ENCODE measurements around the gene KLHL2.
"Not testable (repeated sequence)": the region's sequence is repeated elsewhere in the genome, so short reads cannot be mapped to it uniquely, and the experiment has no call there.

The KLHL2 gene

DNA sequence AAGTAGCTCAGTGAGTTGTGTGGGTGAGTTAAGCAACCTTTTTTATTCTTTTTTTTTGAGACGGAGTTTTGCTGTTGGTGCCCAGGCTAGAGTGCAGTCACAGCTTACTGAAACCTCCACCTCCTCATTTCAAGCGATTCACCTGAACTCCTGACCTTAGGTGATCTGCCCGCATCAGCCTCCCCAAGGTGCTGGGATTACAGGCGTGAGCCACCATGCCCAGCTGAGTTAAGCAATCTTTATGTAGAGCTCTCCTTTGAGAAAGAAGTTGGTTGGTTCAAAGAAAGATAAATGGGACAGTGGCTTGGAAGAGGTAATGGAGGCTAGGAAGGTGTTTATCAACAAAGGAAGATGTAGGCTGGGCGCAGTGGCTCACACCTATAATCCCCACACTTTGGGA lies 123.3 kb downstream of the KLHL2 start:
- no peak for DNase-seq (ENCODE audit: low spot score)

DNA sequence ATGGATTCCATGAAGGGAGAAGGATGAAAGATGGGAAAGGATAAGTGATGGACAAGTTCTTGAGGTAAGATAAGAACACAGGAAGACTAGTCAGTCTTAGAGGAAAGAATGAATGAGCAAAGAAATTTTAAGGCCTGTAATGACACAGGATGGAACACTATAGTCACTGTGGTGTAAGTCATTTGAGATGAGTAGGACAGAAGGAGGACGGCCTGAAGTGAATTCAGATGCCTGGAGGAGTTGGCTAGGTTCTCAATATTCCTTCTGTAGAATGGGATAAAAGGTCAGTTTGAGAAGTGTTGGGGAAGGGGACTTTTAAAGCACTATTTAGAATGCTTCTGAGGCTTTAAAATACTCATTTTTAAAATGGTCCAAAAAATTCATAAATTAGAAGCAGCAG lies 124.0 kb downstream of the KLHL2 start:
- no peak for DNase-seq (ENCODE audit: low spot score)

DNA sequence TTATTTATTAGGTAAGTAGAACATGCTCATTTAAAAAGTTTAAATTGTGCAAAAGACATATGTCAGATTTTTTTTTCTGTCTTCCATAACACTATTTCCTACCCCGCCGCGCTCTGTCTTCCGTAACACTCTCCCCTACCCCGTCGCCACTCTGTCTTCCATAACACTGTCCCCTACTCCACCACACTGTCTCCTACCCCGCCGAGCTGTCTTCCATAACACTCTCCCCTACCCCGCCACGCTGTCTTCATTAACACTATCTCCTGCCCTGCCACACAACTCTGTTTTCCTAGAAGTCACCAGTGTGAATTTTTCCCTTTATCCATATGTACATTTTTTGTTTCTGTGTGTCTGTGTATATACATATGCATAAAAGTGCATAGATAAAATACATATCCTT lies 124.5 kb downstream of the KLHL2 start:
- DNase-seq (ENCODE audit: low spot score), result no peak

DNA sequence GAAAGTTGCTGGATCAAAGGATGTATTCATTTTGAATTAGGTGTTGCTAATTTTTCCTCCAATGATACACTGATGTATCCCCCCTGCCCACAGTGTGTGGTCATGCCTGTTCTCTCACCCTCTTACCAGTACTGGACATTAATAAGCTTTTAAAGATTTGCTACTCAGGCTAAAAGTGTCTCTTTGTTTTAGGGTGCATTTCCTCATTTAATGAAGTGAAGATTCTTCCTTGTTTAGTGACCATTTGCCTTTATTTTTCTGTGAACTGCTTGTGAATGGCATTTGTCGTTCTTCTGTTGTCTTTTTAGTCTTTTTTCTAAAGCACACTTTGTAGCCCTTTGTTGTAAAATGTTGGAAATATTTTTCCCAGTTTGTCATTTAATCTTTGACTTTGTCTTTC lies 125.1 kb downstream of the KLHL2 start:
- DNase-seq (ENCODE audit: low spot score), result no peak

DNA sequence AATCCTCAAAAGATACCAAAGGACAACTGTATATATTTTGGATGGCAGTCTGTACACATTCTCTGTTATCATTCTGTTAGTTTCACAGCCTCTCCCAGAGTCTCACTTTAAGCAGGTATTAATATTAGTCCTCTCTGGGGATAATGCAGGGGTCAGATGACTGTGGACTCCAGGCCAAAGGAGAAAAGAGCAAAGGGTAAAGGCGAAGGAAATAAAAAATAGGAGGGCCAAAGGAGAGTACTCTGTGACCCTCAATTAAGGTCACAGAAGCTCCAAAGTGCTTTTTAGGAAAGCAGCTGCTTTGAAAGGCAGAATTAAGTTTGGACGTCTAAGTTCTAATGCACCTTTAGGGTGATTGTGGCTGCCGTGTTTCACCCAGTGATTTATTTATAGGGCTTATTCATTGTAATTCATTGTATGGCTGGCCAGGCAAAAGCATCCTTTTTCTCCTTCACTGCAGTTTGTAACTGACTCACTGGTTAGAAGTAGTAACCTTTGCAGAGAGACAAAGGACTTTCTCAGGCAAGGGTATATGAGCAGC lies 127.9 kb downstream of the KLHL2 start:
- no peak for DNase-seq (ENCODE audit: low spot score)

DNA sequence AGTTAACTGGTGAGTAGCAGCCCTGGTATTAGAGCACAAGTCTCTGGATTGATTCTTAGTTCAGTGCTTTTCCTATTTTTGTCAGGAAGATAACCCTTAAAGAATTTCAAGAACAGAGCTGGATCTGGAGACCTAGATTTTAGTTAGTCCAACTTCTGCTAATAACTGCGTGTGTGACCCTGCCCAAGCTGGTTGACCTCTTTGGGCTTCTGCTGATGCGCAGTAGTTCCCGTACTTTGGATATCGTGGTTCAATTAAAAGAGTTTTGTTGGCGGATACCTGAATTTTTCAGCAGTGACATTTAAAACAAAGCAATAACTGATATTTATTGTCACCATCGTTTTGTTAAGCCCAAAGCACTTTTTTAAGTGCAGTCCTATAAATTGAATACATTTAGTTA lies 129.4 kb downstream of the KLHL2 start:
- no peak for DNase-seq (ENCODE audit: low spot score)

DNA sequence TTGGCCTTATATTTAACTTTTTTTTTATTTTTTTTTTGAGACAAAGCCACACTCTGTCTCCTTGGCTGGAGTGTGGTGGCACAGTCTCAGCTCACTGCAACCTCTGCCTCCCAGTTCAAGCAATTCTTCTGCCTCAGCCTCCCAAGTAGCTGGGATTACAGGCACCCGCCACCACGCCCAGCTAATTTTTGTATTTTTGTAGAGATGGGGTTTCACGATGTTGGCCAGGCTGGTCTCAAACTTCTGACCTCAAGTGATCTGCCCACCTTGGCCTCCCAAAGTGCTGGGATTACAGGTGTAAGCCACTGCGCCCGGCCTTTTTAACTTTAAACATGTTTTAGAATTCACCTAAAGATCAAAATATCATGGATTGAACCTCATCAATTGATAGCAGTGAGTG lies 135.0 kb downstream of the KLHL2 start:
- DNase-seq (ENCODE audit: low spot score), result not testable (repeated sequence)

DNA sequence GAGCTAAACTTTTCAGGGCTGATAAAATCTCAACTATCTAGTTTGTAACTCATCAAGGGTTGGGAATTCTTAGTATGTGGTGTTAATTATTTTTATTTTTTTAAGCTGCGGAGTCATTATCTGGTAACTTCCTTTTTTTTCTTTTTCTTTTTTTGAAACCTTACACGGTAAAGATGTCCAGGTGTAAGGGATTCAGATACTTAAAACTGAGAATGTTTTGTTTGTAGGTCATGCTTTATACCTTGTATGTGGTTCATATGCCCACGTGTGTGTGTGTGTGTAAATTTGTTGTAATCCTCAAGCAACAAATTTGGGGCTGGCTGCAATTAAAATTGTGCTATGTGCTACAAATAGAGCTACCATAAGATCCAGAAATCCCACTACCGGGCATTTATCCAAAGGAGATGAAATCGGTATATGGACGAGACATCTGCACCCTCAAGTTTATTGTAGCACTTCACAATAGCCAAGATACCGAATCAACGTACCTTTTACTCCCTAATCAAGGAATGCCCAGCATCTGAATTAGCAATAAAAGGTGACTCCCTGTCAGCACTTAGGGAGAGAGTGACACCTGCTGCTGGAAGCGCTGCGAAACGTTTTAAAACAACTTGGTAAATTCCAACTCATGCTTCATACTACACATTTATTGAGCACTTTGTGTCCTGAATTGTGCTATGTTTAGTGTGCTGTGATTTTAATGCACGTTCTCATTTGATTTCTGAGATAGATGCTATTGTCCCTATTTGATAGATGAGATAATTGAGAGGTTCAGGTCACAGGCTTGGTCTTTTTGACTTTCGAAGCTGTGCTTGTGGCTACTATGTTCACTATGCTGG lies 136.2 kb downstream of the KLHL2 start:
- peak; percentile 72 for DNase-seq (ENCODE audit: low spot score)

DNA sequence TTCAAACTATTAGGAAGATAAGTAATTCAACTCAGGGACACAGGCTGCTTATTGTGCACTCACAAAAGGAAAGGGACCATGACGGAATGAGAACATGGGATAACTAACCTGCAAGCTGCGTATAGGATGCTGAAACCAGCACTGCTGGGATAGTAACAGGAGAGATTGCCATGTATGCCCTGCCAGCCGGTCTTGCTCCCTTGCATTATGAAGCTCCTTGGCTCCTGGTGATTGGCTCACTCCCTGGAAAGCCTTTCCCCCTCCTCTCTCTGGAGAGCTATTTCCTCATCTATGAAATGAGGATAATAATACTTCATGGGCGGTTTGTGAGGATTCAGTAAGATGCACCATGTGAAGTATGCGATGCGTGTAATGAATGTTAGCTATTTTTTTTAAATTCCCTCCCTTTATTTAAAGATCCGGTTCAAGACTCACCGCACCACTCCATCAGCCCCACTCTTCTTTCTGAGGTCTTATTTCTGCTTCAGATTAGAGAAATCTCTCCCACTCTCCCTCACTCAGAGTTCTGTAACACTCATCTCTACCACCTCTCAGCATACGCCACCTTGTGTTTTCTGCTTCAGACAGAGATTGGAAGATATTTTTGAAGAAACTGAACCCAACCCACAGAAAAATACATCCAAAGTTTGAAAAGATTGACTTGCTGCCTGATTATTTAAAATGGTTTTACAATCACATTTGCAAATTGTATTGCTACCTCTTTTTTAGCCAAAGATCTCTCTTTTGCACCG lies 138.5 kb downstream of the KLHL2 start:
- DNase-seq (ENCODE audit: low spot score), result no peak

DNA sequence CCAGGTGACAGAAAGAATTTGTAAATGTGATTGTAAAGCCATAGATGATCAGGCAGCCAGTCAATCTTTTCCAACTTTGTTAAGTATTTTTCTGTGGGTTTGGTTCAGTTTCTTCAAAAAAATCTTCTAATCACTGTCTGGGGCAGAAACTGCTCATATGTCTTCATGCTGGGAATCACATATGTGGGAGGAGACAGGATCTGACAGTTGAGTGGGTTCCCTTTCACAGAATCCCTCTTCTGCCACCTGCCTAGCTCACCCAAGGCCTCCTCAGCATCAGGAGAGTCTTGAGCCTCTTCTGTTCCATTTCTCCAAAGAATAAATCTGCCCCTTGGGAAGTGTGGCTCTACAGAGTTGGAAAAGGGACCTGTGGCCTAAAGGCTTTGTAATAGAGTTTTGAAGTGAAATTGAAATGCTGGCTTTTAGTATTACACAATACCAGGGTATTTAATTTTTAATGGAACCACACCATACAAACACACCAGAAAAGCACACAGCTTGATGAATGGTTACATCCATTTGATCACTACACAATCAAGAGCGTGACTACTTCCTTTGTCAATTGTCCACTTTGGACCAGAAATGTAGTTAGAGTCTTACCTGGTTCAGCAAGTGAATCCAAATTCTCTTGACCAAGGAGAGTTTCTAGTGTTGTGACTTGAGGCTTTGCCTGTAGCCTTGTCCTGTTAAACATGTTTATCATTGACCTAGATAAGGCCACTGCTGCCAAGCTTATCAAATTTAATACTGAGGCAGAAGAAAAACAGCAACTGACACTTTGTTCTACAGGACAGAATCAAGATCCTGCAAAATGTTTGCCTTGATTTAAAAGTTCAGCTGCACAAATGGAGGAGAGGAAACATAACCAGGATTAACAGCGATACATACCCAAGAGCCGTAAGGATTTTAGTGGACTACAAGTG lies 140.5 kb downstream of the KLHL2 start:
- DNase-seq (ENCODE audit: low spot score), result peak; percentile 29

DNA sequence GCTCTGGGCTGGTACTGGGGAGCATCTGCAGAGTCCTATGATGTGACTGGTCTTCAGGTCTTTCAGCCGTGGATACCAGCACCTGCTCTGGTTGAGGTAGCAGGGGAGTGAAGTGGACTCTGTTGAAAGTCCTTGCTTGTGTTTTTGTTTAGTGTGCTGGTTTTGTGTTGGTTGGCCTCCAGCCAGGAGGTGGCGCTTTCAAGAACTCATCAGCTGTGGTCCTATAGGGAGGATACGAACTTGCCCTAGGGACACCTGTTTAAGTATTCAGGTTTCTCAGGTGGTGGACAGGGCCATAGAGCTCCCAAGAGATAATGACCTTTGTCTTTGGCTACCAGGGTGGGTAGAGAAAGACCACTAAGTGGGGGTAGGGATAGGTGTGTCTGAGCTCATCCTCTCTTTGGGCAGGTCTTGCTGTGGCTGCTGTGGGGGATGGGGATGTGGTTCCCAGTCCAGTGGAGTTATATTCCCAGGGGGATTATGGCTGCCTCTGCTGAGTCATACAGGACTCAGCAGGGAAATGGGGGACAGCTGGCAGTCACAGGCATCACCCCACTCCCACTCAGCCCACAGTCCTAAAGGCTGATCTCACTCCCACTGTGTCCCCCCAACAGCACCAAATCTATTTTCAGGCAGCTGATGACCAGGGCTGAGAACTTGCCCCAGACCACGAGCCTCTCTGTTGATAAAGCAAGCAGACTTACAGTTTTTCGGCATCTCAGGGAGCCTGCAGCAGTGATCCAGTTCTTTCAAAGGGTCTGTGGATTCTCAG lies 144.2 kb downstream of the KLHL2 start:
- no peak for DNase-seq (ENCODE audit: low spot score)

DNA sequence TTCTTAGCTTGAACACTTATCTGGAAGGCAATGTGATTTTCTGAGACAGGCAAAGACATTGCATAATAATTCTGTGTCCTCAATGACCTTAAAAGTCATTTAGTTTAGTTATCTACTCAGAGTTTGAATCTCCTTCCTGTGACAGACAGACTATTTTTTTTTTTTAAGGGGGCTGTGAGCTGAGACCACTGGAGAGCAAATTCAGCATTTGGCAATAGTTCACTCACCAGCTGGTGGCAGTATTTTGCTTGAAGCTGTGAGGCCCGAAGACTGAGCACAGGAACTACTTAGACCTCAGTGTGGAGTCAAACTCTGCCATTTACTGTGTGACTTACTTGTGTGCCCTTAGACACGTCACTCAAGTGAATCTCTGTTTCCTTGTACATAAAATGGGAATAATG lies 148.5 kb downstream of the KLHL2 start:
- DNase-seq (ENCODE audit: low spot score), result peak; percentile 26

DNA sequence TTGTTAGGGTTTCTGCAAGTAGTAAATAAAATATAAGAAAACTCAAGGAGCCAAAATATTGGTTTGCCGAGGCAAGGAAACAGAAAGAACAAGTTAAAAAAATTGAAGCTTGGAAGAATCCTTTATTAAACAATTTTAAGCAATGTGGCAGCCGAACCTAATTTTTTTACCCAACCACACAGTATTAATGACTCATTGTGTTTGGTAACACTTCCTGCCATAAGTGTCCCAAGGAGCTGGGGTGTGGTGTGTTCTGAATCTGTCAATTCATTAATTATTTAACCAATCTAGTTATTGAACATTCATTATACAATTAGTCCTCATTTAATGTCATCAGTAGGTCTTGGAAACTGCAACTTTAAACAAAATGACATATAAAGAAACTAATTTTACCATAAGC lies 152.1 kb downstream of the KLHL2 start:
- DNase-seq (ENCODE audit: low spot score), result no peak

DNA sequence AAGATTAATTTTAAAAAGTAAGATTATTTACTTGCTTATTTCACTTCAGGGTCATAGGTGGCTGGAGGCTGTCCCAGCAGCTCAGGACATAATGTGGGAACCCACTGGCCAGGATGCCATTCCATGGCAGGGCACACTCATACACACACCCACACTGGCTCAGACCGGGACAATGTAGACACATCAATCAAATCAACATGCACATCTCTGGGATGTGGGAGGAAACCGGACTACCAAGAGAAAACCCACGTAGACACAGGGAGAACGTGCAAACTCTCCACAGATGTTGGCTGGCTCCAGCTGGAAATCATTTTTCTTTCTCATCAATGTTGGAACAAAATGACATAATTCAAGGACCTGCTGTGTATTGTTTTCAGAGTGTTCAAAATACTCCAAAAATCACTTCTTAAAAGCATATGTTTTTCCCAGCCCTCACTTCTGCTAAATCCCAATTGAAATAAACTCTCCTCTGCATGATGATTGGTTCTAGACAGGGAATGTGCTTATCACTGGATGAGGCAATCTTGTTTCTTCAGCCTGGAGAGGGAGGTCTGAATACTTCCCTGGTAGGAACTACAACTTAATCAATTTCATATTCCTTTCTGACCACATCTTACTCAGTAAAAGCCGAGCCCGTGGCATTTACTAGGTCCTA lies 152.8 kb downstream of the KLHL2 start:
- no peak for DNase-seq (ENCODE audit: low spot score)

DNA sequence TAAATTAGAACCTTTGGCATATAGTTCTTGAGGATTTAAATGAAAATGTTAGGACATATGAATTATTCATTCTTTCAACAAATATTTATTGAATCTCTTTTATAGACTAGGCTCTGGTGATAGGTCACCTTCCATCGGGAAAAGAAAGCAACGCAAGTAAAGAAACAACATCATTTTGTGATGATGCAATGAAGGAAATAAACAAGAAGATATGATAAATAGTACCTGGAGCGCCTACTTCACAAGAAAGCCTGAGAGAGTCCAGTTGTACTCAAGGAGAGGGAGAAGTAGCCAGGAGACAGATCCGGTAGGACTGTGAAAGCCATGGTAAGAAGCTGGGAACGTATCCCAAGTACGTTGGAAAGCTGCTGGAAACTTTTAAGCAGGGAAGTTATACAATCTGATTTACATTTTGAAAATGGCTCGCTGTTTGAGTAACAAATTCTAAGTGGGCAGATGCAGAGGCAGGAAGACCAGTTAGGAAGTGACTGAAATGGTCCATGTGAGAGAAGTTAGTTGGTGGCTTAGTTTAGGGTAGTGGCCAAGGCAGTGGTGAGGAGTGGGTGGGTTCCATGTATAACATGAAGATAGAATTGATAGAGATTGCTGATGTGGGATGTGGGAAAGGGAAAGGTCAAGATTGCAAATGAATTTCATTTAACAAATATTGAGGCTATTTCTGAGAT lies 153.8 kb downstream of the KLHL2 start:
- DNase-seq (ENCODE audit: low spot score), result no peak

DNA sequence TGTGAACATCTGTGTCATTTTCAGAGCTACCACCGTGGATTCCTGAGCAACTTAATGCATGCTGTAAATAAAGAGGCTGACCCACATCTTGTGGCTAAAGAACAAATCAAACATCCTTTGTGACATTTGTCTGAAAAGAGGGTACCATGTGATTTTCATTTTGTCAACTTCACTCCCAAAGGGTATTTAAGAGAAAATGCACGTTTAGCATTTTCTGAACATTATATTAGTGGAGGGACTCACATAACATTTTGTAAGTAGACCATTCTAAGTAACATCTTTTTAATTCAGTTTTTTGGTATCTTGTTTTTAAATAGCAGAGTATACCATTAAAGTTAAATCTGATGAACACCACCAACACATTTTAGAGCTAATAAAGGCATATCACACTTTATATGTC lies 154.4 kb downstream of the KLHL2 start:
- DNase-seq (ENCODE audit: low spot score), result no peak

DNA sequence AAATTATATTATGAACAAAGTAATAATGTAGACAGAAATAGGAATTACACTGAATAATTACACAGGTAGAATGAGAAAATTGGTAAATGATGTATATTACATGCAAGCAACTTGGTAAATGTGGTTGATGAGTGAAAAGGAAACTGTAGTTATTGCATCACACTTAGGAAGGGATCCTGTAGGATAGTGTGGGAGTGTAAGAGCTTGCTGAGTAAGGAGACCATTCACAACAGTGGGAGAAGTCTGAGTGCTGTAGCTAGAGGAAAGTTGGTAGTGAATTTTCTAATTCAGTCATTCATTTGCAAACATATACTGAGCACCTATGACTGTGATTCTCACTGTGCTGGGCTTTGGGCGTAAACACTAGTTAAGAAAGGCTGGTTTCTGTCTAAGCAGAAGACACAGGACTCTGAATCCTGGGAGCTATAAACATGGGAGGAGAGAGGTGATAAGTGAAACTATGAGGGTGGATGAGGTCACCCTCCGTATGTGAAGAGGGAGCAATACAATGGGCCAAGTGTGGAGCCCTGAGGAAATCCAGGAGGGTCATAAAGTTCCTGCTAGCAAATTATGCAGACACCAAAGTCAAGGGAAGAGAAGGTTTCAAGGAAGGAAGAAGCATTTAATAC lies 157.2 kb downstream of the KLHL2 start:
- DNase-seq (ENCODE audit: low spot score), result no peak

DNA sequence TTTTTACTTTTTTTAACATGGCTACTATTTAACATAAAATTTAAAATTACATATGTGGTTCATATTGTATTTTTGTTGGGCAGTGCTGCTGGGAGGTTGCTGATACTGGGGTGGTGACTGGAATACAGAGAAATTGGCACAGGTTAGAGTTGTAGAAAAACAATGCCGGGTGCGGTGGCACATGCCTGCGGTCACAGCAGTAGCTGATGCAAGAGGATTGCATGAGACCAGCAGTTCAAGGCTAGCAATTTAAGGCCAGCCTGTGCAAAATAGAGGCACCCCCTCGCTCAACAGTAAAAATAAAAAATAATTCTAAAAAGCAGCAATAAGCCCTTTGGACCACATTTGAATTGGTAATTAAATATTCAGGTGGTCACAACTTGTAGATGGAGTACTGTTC lies 159.7 kb downstream of the KLHL2 start:
- no peak for DNase-seq (ENCODE audit: low spot score)

DNA sequence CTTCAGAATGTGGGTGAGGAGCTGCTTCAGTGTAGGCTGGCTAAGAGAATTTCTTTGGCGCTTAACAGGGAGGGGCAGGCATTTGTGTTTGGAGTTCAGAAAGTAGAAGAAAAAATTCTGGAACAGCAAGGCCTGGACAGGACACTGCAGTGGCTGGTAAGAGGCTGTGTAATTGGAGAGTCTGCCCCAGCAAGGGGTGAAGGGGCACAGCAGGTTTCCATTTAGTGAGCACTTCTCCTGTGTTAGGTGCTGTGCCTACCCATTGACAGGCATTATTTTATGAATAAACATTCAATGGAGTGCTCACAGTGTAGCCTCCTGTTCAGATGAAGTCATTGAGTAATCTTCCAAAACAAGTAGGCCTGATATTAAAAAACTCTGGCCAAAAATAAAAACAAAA lies 160.8 kb downstream of the KLHL2 start:
- no peak for DNase-seq (ENCODE audit: low spot score)

DNA sequence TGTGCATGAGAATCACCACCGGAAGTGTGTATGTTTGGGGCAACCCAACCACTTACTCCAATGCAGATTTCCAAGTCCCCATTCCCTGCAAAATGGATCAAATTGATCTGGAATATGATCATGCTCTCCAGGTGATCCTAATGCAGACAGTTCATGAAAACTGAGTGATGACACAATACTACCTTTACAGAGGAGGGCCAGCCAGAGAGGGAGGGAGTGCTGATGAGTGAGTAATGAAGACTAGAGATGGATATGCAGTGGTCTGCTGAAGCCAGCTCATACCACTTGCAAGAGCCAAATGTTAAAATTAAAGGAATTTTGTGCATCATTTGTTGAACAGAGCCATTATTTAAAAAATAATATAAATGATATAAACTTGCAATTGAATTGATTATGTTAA lies 161.2 kb downstream of the KLHL2 start:
- no peak for DNase-seq (ENCODE audit: low spot score)
